GM23248 (cell line): ENCODE results near the gene DCDC2. TPM values are rescaled to one million over a fixed set of nuclear protein-coding genes. Genes with fewer than 3 reads are reported as not detected.

Source experiments
- DNase-seq: peaks from one replicate; pipeline ENCODE4 v3.0.0-alpha.2; 2015
- H2AFZ ChIP-seq: fragments of 200-600 bp; sonication (generic); 2 replicates; pipeline ENCODE4 v1.6.1; 2016; ENCODE audit warnings: antibody characterized with exemption
- H3F3A ChIP-seq: fragments of 200-600 bp; sonication (generic); 2 replicates; pipeline ENCODE4 v1.6.1; 2016; ENCODE audit warnings: mild to moderate bottlenecking, antibody characterized with exemption, mixed run types; ENCODE audit not compliant: insufficient read depth
- H3K27ac ChIP-seq: fragments of 200-600 bp; sonication (generic); 2 replicates; pipeline ENCODE4 v1.5.1; 2016; ENCODE audit warnings: mild to moderate bottlenecking
- H3K27me3 ChIP-seq: fragments of 200-600 bp; sonication (generic); replicated peaks from 2 replicates; pipeline ENCODE4 v1.6.1; 2016; ENCODE audit warnings: mild to moderate bottlenecking; ENCODE audit not compliant: insufficient read depth
- H3K36me3 ChIP-seq: fragments of 200-600 bp; sonication (generic); 2 replicates; pipeline ENCODE4 v1.6.1; 2016; ENCODE audit warnings: low read depth, mild to moderate bottlenecking
- H3K4me1 ChIP-seq: fragments of 200-600 bp; sonication (generic); 2 replicates; pipeline ENCODE4 v1.6.1; 2016; ENCODE audit warnings: mild to moderate bottlenecking; ENCODE audit not compliant: insufficient read depth
- H3K4me2 ChIP-seq: fragments of 200-600 bp; sonication (generic); one replicate; pipeline ENCODE4 v1.6.1; 2016; ENCODE audit warnings: mild to moderate bottlenecking; ENCODE audit not compliant: unreplicated experiment
- H3K4me3 ChIP-seq: fragments of 200-600 bp; sonication (generic); 2 replicates; pipeline ENCODE4 v1.5.1; 2016; ENCODE audit warnings: mild to moderate bottlenecking
- H3K79me2 ChIP-seq: fragments of 200-600 bp; sonication (generic); 2 replicates; pipeline ENCODE4 v1.6.1; 2016; ENCODE audit warnings: mild to moderate bottlenecking; ENCODE audit not compliant: insufficient read depth
- H3K9ac ChIP-seq: fragments of 200-600 bp; sonication (generic); 2 replicates; pipeline ENCODE4 v1.6.1; 2016; ENCODE audit warnings: mild to moderate bottlenecking
- H3K9me2 ChIP-seq: fragments of 200-600 bp; sonication (generic); 2 replicates; pipeline ENCODE4 v1.6.1; 2016; ENCODE audit warnings: mixed run types, mild to moderate bottlenecking, moderate library complexity; ENCODE audit not compliant: insufficient read depth
- H3K9me3 ChIP-seq: fragments of 200-600 bp; sonication (generic); one replicate; pipeline ENCODE4 v1.6.1; 2017; ENCODE audit warnings: low read depth
- H4K20me1 ChIP-seq: fragments of 200-600 bp; sonication (generic); 2 replicates; pipeline ENCODE4 v1.6.0; 2016; ENCODE audit not compliant: insufficient read depth
- EZH2 ChIP-seq: fragments of 200-600 bp; sonication (generic); IDR thresholded peaks from 2 replicates; pipeline ENCODE4 v1.6.1; 2018; ENCODE audit warnings: antibody characterized with exemption, mild to moderate bottlenecking; ENCODE audit not compliant: insufficient read depth, poor library complexity, severe bottlenecking
- EZH2phosphoT487 ChIP-seq: fragments of 200-600 bp; sonication (generic); IDR thresholded peaks from 2 replicates; pipeline ENCODE4 v1.6.1; 2018; ENCODE audit warnings: antibody characterized with exemption, moderate library complexity, mild to moderate bottlenecking, low read depth; ENCODE audit not compliant: insufficient read depth
- WGBS, 2 experiments: methylation state at CpG; one replicate each; pipeline ENCODE4 v1.1.6; 2015 to 2017; ENCODE audit warnings: low lambda C conversion rate in 2 of 2, low coverage in 1 of 2; ENCODE audit errors: missing lambda C conversion rate in 2 of 2; 5-methylcytosine and 5-hydroxymethylcytosine counted together
- in situ Hi-C: fragments of 300-500 bp; cut with MboI; formaldehyde crosslinking; loops from 2 replicates; pipeline ENCODE4 v1.15.0; 2020
- polyA plus RNA-seq: library from polyadenylated mRNA; unstranded; fragments of >200 nt; fragmentation: Nextera tagmentation; extraction: Ambion mirVana; gene quantifications from 2 replicates; pipeline ENCODE4 v1.2.1, GENCODE V29; 2016
- total RNA-seq: library from RNA; depleted of rRNA; stranded (reverse); fragments of >200 nt; shearing (Covaris generic); gene quantifications from 2 replicates; pipeline ENCODE4 v1.2.3, GENCODE V29; 2014

DCDC2 gene
- total and polyA plus RNA-seq, 2 experiments from 2014 or later: not detected

DNA sequence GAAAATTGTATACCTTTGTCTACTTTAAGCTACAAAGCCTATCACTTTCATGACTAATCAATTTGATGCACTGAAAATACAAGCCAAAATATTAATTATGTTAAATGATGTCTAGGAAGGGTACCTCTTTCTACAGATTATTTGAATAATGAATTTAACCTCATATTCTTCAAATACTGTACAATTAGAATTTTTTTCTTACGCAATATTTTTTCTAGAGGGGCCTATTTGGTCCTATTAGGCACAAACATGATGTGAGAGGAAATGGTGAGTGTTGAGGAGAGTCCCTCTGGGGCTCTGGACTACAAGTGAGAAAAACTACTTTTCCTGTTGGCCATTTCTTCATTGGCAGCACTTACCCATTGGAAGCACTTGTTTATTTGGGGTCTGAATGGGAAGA lies 5.4 kb downstream of the DCDC2 start:
- H3K79me2 ChIP-seq: no peaks in the 10 kb centered on the region
- no peak overlapping the region for H3K4me3 ChIP-seq
- no peak overlapping the region for H3K4me2 ChIP-seq
- no peak overlapping the region for H3K9ac ChIP-seq
- no peaks in the 10 kb centered on the region for H3K9me3 ChIP-seq
- peaks cover 29% of the 10 kb centered on the region for H3K27me3 ChIP-seq
- in situ Hi-C loops: no loop called here
- H3K27ac ChIP-seq: no peak overlapping the region
- no peaks in the 10 kb centered on the region for H3K4me1 ChIP-seq
- H3F3A ChIP-seq: no peaks in the 10 kb centered on the region
- TF ChIP-seq EZH2 (no peak), EZH2phosphoT487 (no peak)
- no peak for DNase-seq
- WGBS, 2 experiments: 67% methylated on average over 1 of the region's 1 CpG
- H2AFZ ChIP-seq: no peak overlapping the region
- H3K9me2 ChIP-seq: no peaks in the 10 kb centered on the region
- H4K20me1 ChIP-seq: no peaks in the 10 kb centered on the region
- no peaks in the 10 kb centered on the region for H3K36me3 ChIP-seq

DNA sequence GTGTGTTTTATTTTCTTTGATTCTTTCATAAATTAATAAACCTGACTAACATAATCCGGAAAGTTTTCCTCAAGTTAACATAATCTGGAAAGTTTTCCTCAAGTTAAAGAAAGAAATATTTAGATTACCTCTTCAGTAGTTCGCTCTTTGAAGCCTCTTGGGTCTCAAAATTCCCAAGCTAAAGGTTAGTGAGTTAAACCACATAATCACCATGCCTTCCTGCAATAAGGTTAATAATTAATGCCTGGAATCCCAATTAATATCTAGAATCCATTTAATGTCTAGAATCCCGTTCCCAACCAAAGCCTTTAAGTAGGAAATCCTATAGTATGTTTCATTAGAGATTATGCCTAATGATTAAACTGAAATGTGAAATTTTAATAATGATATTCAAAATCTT lies 12.9 kb downstream of the DCDC2 start:
- H3K27ac ChIP-seq: no peak overlapping the region
- DNase-seq: no peak
- H3K27me3 ChIP-seq: peaks cover 29% of the 10 kb centered on the region; the same call in 1 of the 2 replicates
- H3K4me2 ChIP-seq: no peak overlapping the region
- H3K79me2 ChIP-seq: no peaks in the 10 kb centered on the region
- no peaks in the 10 kb centered on the region for H3K4me1 ChIP-seq
- TF ChIP-seq EZH2: no peak
- TF ChIP-seq EZH2phosphoT487: no peak
- WGBS, 2 experiments: 49 to 60% methylated on average over 3 of the region's 3 CpGs
- H3K4me3 ChIP-seq: no peak overlapping the region
- no peaks in the 10 kb centered on the region for H4K20me1 ChIP-seq
- no peak overlapping the region for H3K9ac ChIP-seq
- no peaks in the 10 kb centered on the region for H3K9me3 ChIP-seq
- no peak overlapping the region for H2AFZ ChIP-seq
- H3K9me2 ChIP-seq: no peaks in the 10 kb centered on the region
- no peaks in the 10 kb centered on the region for H3K36me3 ChIP-seq
- no peaks in the 10 kb centered on the region for H3F3A ChIP-seq
- in situ Hi-C loops: no loop called here

DNA sequence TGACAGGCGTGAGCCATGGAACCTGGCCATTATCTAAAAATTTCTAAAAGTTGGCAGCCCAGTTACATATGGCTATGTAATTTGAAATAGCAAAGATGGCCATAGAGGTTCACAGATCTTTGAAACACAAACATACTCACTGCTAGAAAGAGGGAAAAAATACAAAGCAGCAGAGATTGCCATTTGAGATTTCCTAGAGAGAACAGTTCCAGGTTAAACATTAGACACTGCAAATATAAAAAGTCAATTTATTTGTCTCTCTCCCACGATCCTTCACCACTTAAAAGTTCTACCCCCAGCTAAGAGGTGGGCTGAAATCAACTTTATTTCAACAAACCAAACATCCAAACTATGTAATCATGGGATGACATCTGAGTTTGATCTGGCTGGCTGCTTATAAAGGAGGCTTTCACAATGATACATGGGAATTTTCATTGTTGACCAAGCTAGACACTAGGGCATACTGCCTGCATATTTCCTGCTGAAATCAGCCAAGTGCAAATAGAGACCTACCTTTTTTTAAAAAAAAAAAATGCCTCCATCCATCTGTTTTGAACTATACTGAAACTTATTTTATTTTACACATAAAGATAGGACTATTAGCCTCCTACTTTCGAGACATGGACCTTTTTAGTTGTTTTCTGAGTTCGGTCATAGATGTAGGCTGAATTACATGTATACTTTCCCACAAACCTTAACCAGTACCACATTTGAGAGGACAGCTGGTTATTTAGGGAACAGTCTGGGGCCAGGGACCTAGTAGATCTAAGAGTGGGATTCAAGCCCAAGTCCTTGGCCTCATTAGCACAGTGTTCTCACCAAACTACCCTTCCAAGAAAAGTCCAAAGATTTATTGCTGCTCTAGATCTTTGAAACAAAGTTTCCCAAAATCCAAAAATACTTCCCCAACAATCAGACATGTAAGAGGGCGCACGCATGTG lies 16.6 kb downstream of the DCDC2 start:
- no peak overlapping the region for H2AFZ ChIP-seq
- H3K4me2 ChIP-seq: no peak overlapping the region
- 0 out of 2 replicates have a peak, but pooled peaks cover 15% of the 10 kb centered on the region for H3K27me3 ChIP-seq
- no peaks in the 10 kb centered on the region for H3K9me3 ChIP-seq
- H3K9ac ChIP-seq: no peak overlapping the region
- TF ChIP-seq EZH2: no peak
- TF ChIP-seq EZH2phosphoT487: no peak
- DNase-seq: peak; percentile 32
- no peaks in the 10 kb centered on the region for H3K79me2 ChIP-seq
- H3K4me3 ChIP-seq: no peak overlapping the region
- H3K36me3 ChIP-seq: no peaks in the 10 kb centered on the region
- no peaks in the 10 kb centered on the region for H3F3A ChIP-seq
- H3K27ac ChIP-seq: no peak overlapping the region
- no peaks in the 10 kb centered on the region for H3K9me2 ChIP-seq
- no peaks in the 10 kb centered on the region for H4K20me1 ChIP-seq
- 4 to 10% methylated on average over 6 of the region's 6 CpGs for WGBS, 2 experiments
- H3K4me1 ChIP-seq: no peaks in the 10 kb centered on the region
- in situ Hi-C loops: no loop called here

DNA sequence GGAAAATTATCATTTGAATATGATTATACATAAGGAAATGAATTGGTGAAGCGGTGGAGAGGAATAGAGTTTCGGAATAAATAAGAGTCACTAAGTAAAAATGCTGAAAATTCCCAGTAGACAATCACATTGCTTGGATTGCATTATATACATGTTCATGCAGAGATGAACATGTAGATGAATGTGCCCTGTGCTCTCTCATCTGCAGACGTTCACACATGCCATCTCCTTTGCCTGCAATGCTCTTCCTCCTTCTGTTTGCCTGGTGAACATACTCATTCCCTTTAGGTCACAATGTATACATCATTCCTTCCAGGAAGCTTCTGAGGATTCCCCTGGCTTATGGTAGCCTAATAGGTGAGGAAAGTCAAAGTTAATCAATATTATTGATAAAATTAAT lies 17.9 kb downstream of the DCDC2 start:
- Histone ChIP-seq H3K9me2 (no peaks in the 10 kb centered on the region), H3K9ac (no peak overlapping the region), H3K4me3 (no peak overlapping the region), H4K20me1 (no peaks in the 10 kb centered on the region), H3K36me3 (no peaks in the 10 kb centered on the region), H3K27me3 (0 out of 2 replicates have a peak, but pooled peaks cover 8% of the 10 kb centered on the region), H3K4me2 (no peak overlapping the region), H3K79me2 (no peaks in the 10 kb centered on the region), H3K4me1 (no peaks in the 10 kb centered on the region), H3K27ac (no peak overlapping the region), H3K9me3 (no peaks in the 10 kb centered on the region), H3F3A (no peaks in the 10 kb centered on the region), H2AFZ (no peak overlapping the region)
- TF ChIP-seq EZH2phosphoT487: no peak
- TF ChIP-seq EZH2: no peak
- in situ Hi-C loops: no loop called here
- no peak for DNase-seq
- 41 to 46% methylated on average over 3 of the region's 3 CpGs for WGBS, 2 experiments
